ENCODE measurements around the gene AMDHD2. TPM values are rescaled to one million over a fixed set of nuclear protein-coding genes. Genes with fewer than 3 reads are reported as not detected.

The AMDHD2 gene
- total RNA-seq, 2 experiments from 2014 or later: 45.8 to 60.7 TPM

- H3K9me3 Mint-ChIP-seq: no peaks in the 10 kb centered on the region
- peaks cover 15% of the 10 kb centered on the region for H3K4me1 Mint-ChIP-seq
- DNase-seq: no peak
- ChIA-PET POLR2A (interaction anchor here (0.6 to 0.9 kb wide), 2 partner anchors 360 to 520 kb away, joined by 3 read pairs; partner anchors contain the start of gene RPS2), CTCF (interaction anchor here (0.9 to 1.5 kb wide), 2 partner anchors 13 to 128 kb away, joined by 3 read pairs; no protein-coding TSS in a partner anchor)
- no peaks in the 10 kb centered on the region for H3K36me3 Mint-ChIP-seq (ENCODE audit: low read depth)
- H3K27ac Mint-ChIP-seq: no peak overlapping the region
- no peaks in the 10 kb centered on the region for H3K27me3 Mint-ChIP-seq
- H3K4me3 Mint-ChIP-seq: no peak overlapping the region
These were observed 35.2 kb upstream of the AMDHD2 start for GRCh38 chr16:2484898-2485508.

GRCh38 chr16:2485811-2486507, 34.2 kb upstream of the AMDHD2 start:
- Mint-ChIP-seq H3K9me3 (no peaks in the 10 kb centered on the region), H3K36me3 (ENCODE audit: low read depth) (no peaks in the 10 kb centered on the region), H3K27me3 (no peaks in the 10 kb centered on the region), H3K4me3 (no peak overlapping the region), H3K27ac (no peak overlapping the region), H3K4me1 (peaks cover 15% of the 10 kb centered on the region)
- ChIA-PET CTCF (interaction anchor here (0.9 to 1.5 kb wide), 6 partner anchors 8 to 217 kb away, joined by 3 to 4 read pairs (median 3); partner anchors contain the start of gene AMDHD2), POLR2A (interaction anchor here (0.5 to 0.9 kb wide), 3 partner anchors 194 to 521 kb away, joined by 3 read pairs; partner anchors contain the start of gene RPS2)
- no peak for DNase-seq

GRCh38 chr16:2486645-2487516, 33.3 kb upstream of the AMDHD2 start:
- ChIA-PET POLR2A (no interaction called here), CTCF (interaction anchor here (0.6 to 1.5 kb wide), 7 partner anchors 9 to 224 kb away, joined by 3 to 4 read pairs (median 3); partner anchors contain the start of gene AMDHD2)
- no peaks in the 10 kb centered on the region for H3K27me3 Mint-ChIP-seq
- peaks cover 15% of the 10 kb centered on the region for H3K4me1 Mint-ChIP-seq
- peak overlapping the region; percentile 47 for H3K27ac Mint-ChIP-seq
- no peaks in the 10 kb centered on the region for H3K36me3 Mint-ChIP-seq (ENCODE audit: low read depth)
- H3K4me3 Mint-ChIP-seq: no peak overlapping the region
- DNase-seq: peak; percentile 81
- no peaks in the 10 kb centered on the region for H3K9me3 Mint-ChIP-seq

- Mint-ChIP-seq H3K36me3 (ENCODE audit: low read depth) (no peaks in the 10 kb centered on the region), H3K27me3 (no peaks in the 10 kb centered on the region), H3K27ac (peak overlapping the region; percentile 47), H3K4me1 (peaks cover 15% of the 10 kb centered on the region), H3K4me3 (no peak overlapping the region), H3K9me3 (no peaks in the 10 kb centered on the region)
- DNase-seq: no peak
- CTCF ChIA-PET: interaction anchor here (1.2 to 1.4 kb wide), 2 partner anchors 9 to 14 kb away, joined by 3 to 4 read pairs; no protein-coding TSS in a partner anchor
- POLR2A ChIA-PET: interaction anchor here (0.6 kb wide), 1 partner anchor 23 kb away, joined by 3 read pairs; no protein-coding TSS in a partner anchor
These were observed 32.7 kb upstream of the AMDHD2 start for GRCh38 chr16:2487517-2487842.

GRCh38 chr16:2487903-2488531, 32.2 kb upstream of the AMDHD2 start:
- Mint-ChIP-seq H3K9me3 (no peaks in the 10 kb centered on the region), H3K36me3 (ENCODE audit: low read depth) (no peaks in the 10 kb centered on the region), H3K27ac (no peak overlapping the region), H3K27me3 (no peaks in the 10 kb centered on the region), H3K4me3 (no peak overlapping the region), H3K4me1 (peaks cover 15% of the 10 kb centered on the region)
- CTCF ChIA-PET: interaction anchor here (0.9 to 1.5 kb wide), 5 partner anchors 9 to 293 kb away, joined by 3 to 6 read pairs (median 4); no protein-coding TSS in a partner anchor
- POLR2A ChIA-PET: interaction anchor here (0.6 kb wide), 1 partner anchor 23 kb away, joined by 3 read pairs; no protein-coding TSS in a partner anchor
- no peak for DNase-seq

- POLR2A ChIA-PET: no interaction called here
- H3K4me1 Mint-ChIP-seq: peaks cover 15% of the 10 kb centered on the region
- no peak overlapping the region for H3K27ac Mint-ChIP-seq
- CTCF ChIA-PET: interaction anchor here (0.9 to 1.4 kb wide), 4 partner anchors 11 to 15 kb away, joined by 3 to 6 read pairs (median 4); partner anchors contain the start of gene TBC1D24
- H3K27me3 Mint-ChIP-seq: no peaks in the 10 kb centered on the region
- no peaks in the 10 kb centered on the region for H3K9me3 Mint-ChIP-seq
- no peak overlapping the region for H3K4me3 Mint-ChIP-seq
- no peak for DNase-seq
- no peaks in the 10 kb centered on the region for H3K36me3 Mint-ChIP-seq (ENCODE audit: low read depth)
These were observed 30.6 kb upstream of the AMDHD2 start for GRCh38 chr16:2489581-2489980.

- peaks cover 15% of the 10 kb centered on the region for H3K4me1 Mint-ChIP-seq
- H3K27me3 Mint-ChIP-seq: no peaks in the 10 kb centered on the region
- CTCF ChIA-PET: interaction anchor here (1.1 kb wide), 1 partner anchor 11 kb away, joined by 3 read pairs; no protein-coding TSS in a partner anchor
- no peak for DNase-seq
- H3K27ac Mint-ChIP-seq: no peak overlapping the region
- POLR2A ChIA-PET: no interaction called here
- H3K9me3 Mint-ChIP-seq: no peaks in the 10 kb centered on the region
- no peaks in the 10 kb centered on the region for H3K36me3 Mint-ChIP-seq (ENCODE audit: low read depth)
- H3K4me3 Mint-ChIP-seq: no peak overlapping the region
These were observed 29.7 kb upstream of the AMDHD2 start for GRCh38 chr16:2490190-2491105.

- CTCF ChIA-PET: no interaction called here
- no peaks in the 10 kb centered on the region for H3K27me3 Mint-ChIP-seq
- H3K4me1 Mint-ChIP-seq: peaks cover 7% of the 10 kb centered on the region
- no peak overlapping the region for H3K27ac Mint-ChIP-seq
- H3K9me3 Mint-ChIP-seq: no peaks in the 10 kb centered on the region
- H3K36me3 Mint-ChIP-seq (ENCODE audit: low read depth): no peaks in the 10 kb centered on the region
- DNase-seq: no peak
- POLR2A ChIA-PET: no interaction called here
- H3K4me3 Mint-ChIP-seq: no peak overlapping the region
These were observed 27.9 kb upstream of the AMDHD2 start for GRCh38 chr16:2492292-2492691.

- no peak for DNase-seq
- Mint-ChIP-seq H3K27ac (no peak overlapping the region), H3K27me3 (no peaks in the 10 kb centered on the region), H3K4me3 (no peak overlapping the region), H3K36me3 (ENCODE audit: low read depth) (no peaks in the 10 kb centered on the region), H3K4me1 (no peaks in the 10 kb centered on the region), H3K9me3 (no peaks in the 10 kb centered on the region)
- CTCF ChIA-PET: interaction anchor here (0.9 kb wide), 1 partner anchor 19 kb away, joined by 3 read pairs; the partner anchor contains the start of gene TBC1D24
- POLR2A ChIA-PET: no interaction called here
These were observed 26.6 kb upstream of the AMDHD2 start for GRCh38 chr16:2493605-2494004.

- H3K9me3 Mint-ChIP-seq: no peaks in the 10 kb centered on the region
- no peaks in the 10 kb centered on the region for H3K36me3 Mint-ChIP-seq (ENCODE audit: low read depth)
- H3K27ac Mint-ChIP-seq: no peak overlapping the region
- ChIA-PET CTCF (interaction anchor here (0.7 to 0.9 kb wide), 2 partner anchors 20 to 85 kb away, joined by 3 read pairs; partner anchors contain the start of gene TBC1D24), POLR2A (no interaction called here)
- no peak overlapping the region for H3K4me3 Mint-ChIP-seq
- DNase-seq: no peak
- no peaks in the 10 kb centered on the region for H3K4me1 Mint-ChIP-seq
- no peaks in the 10 kb centered on the region for H3K27me3 Mint-ChIP-seq
These were observed 25.6 kb upstream of the AMDHD2 start for GRCh38 chr16:2494616-2495015.

GRCh38 chr16:2495041-2495440, 25.1 kb upstream of the AMDHD2 start:
- CTCF ChIA-PET: interaction anchor here (0.7 kb wide), 1 partner anchor 86 kb away, joined by 3 read pairs; no protein-coding TSS in a partner anchor
- no peaks in the 10 kb centered on the region for H3K36me3 Mint-ChIP-seq (ENCODE audit: low read depth)
- no peak for DNase-seq
- H3K27ac Mint-ChIP-seq: no peak overlapping the region
- no peaks in the 10 kb centered on the region for H3K27me3 Mint-ChIP-seq
- POLR2A ChIA-PET: no interaction called here
- no peak overlapping the region for H3K4me3 Mint-ChIP-seq
- H3K9me3 Mint-ChIP-seq: no peaks in the 10 kb centered on the region
- no peaks in the 10 kb centered on the region for H3K4me1 Mint-ChIP-seq

Measured in activated CD4-positive, alpha-beta T cell treated with anti-CD3 and anti-CD28 coated beads, Interleukin-2, amount 10 ng/mL, durations not matched to agents 7 days and 5 days (primary cell).